ENCODE measurements around the gene DPCD.

The DPCD gene

GRCh38 chr10:101567165-101568006 lies 20.7 kb upstream of the DPCD start:
- DNase-seq (ENCODE audit: low read depth, low spot score) = no peak

DNA sequence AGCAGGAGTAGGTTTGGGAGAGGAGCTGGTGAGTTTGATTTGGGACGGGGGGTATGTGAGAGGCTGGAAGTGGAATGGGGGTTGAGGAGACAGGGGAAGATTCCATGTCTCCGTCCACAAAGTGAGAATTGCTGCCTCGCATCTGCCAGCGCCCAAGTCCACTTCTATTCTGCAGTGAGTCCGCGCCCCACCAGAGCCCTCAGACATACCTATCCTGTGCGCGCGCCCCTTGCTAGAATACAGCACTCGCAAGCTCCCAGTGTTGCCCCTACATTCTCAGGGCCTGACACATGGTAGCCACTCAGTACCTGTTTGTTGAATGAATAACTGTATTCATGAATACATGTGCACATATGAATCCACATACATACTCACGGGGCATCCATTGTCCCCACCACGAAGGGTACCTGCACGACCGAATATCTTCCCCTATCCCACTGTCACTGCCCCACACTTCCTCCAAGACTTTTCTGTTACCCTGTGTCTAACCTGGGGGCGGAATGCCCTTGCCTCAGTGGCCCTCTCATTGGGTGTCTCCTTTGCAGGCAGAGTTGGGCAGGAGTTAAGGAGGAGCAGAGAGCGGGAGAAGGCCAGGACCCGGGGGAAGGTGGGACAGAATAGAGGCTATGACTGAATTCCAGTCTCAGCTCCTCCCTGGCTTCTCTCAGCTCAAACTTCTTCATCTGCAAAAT lies 19.9 kb upstream of the DPCD start:
- DNase-seq (ENCODE audit: low read depth, low spot score) = no peak

GRCh38 chr10:101569323-101569621 lies 18.8 kb upstream of the DPCD start:
- DNase-seq (ENCODE audit: low read depth, low spot score) = no peak

DNA sequence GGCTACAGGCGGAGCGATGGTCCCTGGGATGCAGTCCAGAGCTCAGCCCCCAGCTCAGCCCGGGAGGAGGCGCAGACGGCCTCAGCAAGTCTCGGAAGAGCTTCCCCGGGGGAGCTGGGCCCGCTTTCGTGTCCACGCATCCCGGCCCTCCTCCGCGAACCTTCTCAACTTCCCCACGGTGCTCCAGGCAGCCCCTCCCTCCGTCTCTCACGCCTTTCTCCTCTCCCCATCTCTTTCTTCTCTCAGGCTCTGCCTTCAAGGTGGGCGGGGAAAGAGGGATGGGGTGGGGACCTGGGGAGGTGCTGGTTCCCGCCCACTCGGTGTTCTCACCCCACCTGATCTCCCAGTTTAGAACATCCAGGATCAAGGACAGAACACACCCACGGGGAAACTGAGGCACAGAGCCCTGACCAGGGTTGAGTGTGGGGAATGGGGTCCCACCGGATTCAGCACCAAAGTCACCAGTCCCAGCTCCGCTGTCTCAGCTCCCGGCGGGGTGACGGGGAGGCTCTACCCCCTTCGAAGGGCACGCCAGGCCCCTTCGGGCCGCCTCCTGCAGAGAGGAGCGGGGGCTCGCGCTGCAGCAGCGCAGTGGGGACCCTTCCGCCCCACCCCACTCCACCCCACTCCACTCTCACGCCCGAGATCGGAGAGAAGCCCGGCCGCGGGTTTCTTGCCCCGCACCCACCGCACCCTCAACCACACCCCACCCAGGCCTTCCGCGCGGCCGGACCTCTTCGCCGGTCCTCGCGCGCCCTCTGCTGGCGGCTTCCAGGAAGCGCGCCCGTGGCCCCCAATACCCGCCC lies 18.3 kb upstream of the DPCD start:
- peak; percentile 83 for DNase-seq (ENCODE audit: low read depth, low spot score)

GRCh38 chr10:101570428-101571270 lies 17.5 kb upstream of the DPCD start:
- no peak for DNase-seq (ENCODE audit: low read depth, low spot score)

DNA sequence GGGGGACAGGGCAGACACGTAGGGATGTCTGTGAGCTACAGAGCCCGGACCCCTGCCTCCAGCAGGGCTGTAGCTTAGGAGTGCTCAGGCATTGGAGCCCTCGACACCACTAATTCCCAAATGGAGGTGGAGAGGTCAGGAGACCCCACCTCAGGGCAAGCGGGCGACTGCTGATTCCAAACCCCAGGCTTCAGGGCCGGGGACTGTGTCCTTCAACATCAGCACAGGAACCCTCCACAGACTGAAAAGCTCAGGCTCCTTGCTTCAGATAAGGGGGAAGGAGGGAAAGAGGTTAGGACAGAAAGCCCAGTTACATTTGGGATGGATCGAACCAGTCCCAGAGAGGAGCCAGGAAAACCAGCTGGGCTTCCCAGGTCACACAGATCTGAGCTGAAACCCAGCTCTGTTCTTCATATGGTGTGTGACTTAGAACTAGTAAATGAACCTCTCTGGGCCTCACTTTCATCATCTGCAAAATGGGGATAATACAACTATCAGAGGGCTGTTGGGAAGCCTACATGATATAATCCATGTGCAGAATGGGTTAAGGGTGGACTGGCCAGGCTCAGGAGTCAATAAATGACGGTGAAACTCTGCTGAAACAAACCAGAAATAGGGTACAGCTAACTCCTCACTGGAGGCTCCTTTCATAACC lies 16.7 kb upstream of the DPCD start:
- no peak for DNase-seq (ENCODE audit: low read depth, low spot score)

GRCh38 chr10:101572126-101572525 lies 16.0 kb upstream of the DPCD start:
- no peak for DNase-seq (ENCODE audit: low read depth, low spot score)

DNA sequence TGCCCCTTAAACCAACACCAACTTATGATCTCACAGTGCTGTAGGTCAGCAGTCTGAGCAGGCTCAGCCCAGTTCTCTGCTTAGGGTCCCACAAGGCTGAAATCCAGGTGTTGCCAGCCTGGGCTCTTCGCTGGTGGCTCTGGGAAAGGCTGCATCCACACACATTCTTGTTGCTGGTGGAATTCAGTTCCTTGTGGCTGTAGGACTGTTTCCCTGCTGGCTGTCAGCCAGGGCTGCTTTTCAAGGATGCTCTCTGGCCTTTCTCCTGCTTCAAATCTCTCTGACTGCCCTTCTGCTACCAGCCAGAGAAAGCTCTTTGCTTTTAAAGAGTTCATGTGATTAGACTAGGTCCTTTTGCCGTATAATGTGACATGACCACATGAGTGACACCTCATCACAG lies 15.3 kb upstream of the DPCD start:
- DNase-seq (ENCODE audit: low read depth, low spot score) = no peak

DNA sequence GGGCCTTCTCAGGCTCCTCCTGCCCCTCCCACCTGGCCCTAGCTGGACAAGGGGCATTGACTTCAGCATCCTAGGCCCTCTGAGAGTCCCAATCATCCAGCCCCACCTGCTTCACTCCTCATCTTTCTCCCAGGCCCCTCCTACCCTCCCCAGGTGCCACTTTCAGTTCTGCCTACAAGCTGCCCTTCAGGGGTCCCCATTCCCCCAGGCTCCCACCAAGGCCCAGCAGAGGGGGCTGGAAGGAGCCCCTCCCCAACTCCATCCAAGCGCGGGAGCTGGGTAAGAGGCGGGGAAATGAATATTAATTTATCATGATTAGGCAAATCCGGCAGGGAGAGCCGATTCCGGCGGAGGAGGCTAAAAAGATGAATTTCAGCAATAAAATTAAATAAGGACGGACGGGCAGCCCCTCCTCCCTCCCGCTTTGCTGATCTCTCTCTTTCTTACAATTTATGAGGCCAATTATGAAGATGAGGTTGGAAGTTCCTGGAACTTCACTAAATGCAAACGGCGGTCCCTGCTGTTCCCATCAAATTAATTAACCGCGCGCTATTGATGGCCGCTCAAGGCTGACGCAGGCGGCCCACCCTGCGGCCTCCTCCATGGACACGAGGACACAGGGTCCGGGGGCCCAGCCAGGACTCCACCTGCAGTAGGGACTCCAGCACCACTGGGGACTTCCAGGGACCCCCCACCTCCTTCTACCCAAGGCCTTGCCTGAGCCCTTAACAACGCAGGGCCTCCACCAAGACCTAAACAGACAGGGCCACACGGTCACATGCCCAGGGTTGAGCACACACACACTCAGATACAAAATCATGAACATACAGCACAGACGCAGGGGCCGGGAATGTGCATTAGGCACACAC lies 14.0 kb upstream of the DPCD start:
- DNase-seq (ENCODE audit: low read depth, low spot score) = no peak

DNA sequence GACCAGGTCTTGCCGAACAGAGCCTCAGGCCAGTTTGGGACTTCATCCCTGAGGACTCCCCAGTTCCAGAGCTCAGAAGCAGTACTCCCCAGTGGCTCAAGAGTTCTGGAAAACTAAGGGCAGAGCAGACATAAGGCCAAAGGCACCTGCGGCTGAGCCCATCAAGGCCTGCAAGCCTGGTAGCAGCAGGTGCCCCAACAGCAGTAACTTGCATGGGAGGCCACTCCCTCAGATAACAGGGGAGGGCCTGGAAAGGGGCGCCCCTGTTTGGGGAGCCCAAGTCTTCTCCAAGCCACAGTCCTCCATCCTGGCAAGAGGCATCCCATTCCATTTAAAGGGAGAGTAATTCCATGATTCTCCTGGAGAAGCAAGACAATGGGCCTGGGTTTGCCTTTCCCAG lies 13.0 kb upstream of the DPCD start:
- no peak for DNase-seq (ENCODE audit: low read depth, low spot score)

DNA sequence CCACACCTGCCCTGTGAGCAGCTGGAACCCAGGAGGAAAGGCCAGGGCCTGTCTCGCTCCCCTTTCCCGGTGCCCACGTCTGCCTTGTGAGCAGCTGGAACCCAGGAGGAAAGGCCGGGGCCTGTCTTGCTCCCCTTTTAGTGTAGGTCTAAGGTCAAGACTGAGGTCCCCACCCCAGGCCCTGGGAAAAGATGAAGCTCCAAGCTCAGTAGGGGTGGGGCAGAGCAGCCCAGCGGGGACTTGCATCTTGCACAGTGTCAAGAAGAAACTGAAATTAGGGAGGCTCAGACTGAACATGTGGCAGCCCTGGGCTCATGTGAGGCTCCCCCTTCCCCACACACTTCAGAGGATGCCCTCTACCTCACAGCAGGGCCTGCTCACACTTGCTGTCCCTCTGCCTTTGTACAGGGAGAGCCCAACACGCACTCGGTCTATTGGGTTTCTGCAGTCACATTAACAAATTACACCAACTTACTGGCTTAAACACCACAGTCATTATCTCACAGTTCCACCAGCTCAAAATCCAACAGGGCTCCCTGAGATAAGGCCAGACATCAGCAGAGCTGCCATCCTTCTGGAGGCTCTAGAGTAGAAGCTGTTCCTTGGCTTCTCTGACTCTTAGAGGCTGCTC lies 12.4 kb upstream of the DPCD start:
- DNase-seq (ENCODE audit: low read depth, low spot score) = no peak

GRCh38 chr10:101576211-101576863 lies 11.8 kb upstream of the DPCD start:
- DNase-seq (ENCODE audit: low read depth, low spot score) = no peak

DNA sequence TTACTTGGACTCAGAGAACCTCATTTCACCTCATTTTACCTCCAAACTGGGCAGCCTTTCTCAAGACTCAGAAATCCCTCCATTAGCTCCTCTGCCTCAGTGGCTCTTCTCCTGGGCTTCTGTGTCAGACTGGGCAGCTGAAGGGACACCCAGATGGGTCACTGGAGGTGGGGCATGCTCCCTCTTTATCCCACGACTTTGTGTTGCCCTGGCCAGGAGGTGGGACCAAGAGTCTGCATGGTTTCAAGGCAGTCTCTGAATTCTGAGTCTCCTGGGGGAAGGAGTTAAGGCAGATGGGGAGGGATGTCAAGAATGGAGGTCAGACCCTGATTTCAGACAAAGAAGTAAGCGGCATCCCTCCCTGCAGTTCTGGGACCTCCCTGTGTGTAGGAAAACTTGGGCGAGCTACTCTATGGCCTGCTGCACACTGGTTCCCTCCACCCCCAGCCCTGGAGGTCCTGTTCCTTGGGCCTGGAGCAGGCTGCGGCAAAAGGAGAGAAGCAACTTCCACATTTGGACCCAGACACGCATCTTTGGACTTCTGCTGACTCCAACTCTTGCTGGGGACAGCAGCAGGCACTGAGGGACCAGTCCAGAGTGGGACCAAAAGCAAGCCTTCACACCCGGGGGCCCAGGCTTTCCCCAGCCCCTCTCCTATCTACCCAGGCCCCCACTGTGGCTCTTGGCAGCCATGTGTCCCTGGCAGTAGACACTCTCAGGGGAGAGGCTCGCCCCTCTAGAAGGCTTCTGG lies 10.8 kb upstream of the DPCD start:
- no peak for DNase-seq (ENCODE audit: low read depth, low spot score)

- no peak for DNase-seq (ENCODE audit: low read depth, low spot score)
Measured at GRCh38 chr10:101578192-101578591, 9.9 kb upstream of the DPCD start.

- DNase-seq (ENCODE audit: low read depth, low spot score) = no peak
Measured at GRCh38 chr10:101578803-101579515, 9.2 kb upstream of the DPCD start.

DNA sequence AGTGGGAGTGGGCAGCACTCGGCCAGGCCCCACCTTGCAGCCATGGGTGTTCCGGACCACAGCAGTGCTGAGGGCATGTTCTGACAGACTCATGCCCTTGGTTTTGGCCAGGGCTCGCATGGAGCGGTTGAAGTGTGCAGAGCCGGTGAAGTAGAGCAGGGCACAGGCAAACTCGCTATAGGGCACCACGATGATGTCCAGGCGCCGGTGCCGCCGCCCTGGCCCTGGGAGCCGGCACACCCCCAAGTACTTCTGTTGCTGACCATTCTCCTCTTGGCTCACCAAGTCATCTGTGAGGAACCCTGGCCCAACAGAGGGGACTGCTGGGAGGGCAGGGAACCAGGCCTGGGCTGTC lies 8.6 kb upstream of the DPCD start:
- DNase-seq (ENCODE audit: low read depth, low spot score) = no peak

- DNase-seq (ENCODE audit: low read depth, low spot score) = no peak
Measured at GRCh38 chr10:101580486-101581399, 7.4 kb upstream of the DPCD start.

Data from ELF-1 (cell line).